HEK293 (cell line): ENCODE results near the gene EDA.

Experiments
- CTCF ChIA-PET: fragments of 350-600 bp; formaldehyde crosslinking; extraction: SDS; loops from one replicate; lab custom pipeline; 2021; ENCODE audit warnings: antibody characterized with exemption; lab: Yijun Ruan, JAX
- POLR2A ChIA-PET: fragments of 300-600 bp; formaldehyde crosslinking; extraction: SDS; loops from one replicate; lab custom pipeline; 2020; ENCODE audit warnings: antibody characterized with exemption, inconsistent platforms; lab: Yijun Ruan, JAX
- H3K27ac ChIP-seq: fragments of 200-500 bp; sonication (Bioruptor generic); 2 replicates; pipeline ENCODE4 v1.5.1; 2014; ENCODE audit warnings: low read depth, low read length, control low read depth, inconsistent platforms; ENCODE audit errors: extremely low read depth
- H3K36me3 ChIP-seq, 2 experiments: fragments of 200-500 bp in 1 of 2; sonication (Bioruptor generic) in 1 of 2; 1 replicate in 1 of 2; 2 replicates in 1 of 2; pipeline ENCODE4 v1.5.1; 2014 to 2017; ENCODE audit warnings: inconsistent platforms in 2 of 2, low read length in 2 of 2; ENCODE audit not compliant: control insufficient read depth in 2 of 2, insufficient read depth in 1 of 2
- H3K4me1 ChIP-seq: fragments of 200-500 bp; sonication (Bioruptor generic); 2 replicates; pipeline ENCODE4 v1.5.1; 2014; ENCODE audit warnings: mild to moderate bottlenecking, low read length, inconsistent platforms; ENCODE audit not compliant: control insufficient read depth, insufficient read depth
- H3K4me3 ChIP-seq: 2 replicates; pipeline ENCODE4 v1.5.1; 2011; ENCODE audit warnings: low read depth, mild to moderate bottlenecking, control low read depth, low read length, moderate library complexity
- H3K9me3 ChIP-seq: fragments of 200-500 bp; sonication (Bioruptor generic); 2 replicates; pipeline ENCODE4 v1.5.1; 2014; ENCODE audit warnings: low read depth, low read length, inconsistent platforms; ENCODE audit not compliant: control insufficient read depth, insufficient read depth
- BCL11B ChIP-seq: fragments of 450-650 bp; formaldehyde crosslinking; IDR thresholded peaks from 2 replicates; pipeline ENCODE4 v1.5.1; 2016; ENCODE audit warnings: low read depth, missing biosample characterization, missing genetic modification characterization
- IKZF3 ChIP-seq: fragments of 450-650 bp; IDR thresholded peaks from 2 replicates; pipeline ENCODE4 v1.5.0; 2018; ENCODE audit warnings: missing biosample characterization, mild to moderate bottlenecking, missing genetic modification characterization, moderate library complexity
- KLF10 ChIP-seq: fragments of 450-650 bp; IDR thresholded peaks from 2 replicates; pipeline ENCODE4 v1.5.1; 2018; ENCODE audit warnings: missing biosample characterization, mild to moderate bottlenecking, missing genetic modification characterization
- KLF7 ChIP-seq: fragments of 450-650 bp; formaldehyde crosslinking; IDR thresholded peaks from 2 replicates; pipeline ENCODE4 v1.5.1; 2016; ENCODE audit warnings: missing biosample characterization, missing genetic modification characterization, borderline replicate concordance
- MYNN ChIP-seq: fragments of 450-650 bp; formaldehyde crosslinking; IDR thresholded peaks from 2 replicates; pipeline ENCODE4 v1.5.1; 2016; ENCODE audit warnings: missing biosample characterization, missing genetic modification characterization, borderline replicate concordance
- OSR2 ChIP-seq: fragments of 450-650 bp; formaldehyde crosslinking; IDR thresholded peaks from 2 replicates; pipeline ENCODE4 v1.5.1; 2016; ENCODE audit warnings: missing biosample characterization, missing genetic modification characterization
- PRDM1 ChIP-seq: fragments of 450-650 bp; formaldehyde crosslinking; IDR thresholded peaks from 2 replicates; pipeline ENCODE4; 2016; ENCODE audit warnings: missing biosample characterization, missing genetic modification characterization
- SP3 ChIP-seq: fragments of 450-650 bp; formaldehyde crosslinking; IDR thresholded peaks from 2 replicates; pipeline ENCODE4 v1.5.1; 2016; ENCODE audit warnings: missing biosample characterization, missing genetic modification characterization
- TRIM28 ChIP-seq: IDR thresholded peaks from 2 replicates; pipeline ENCODE4 v1.6.1; 2011; ENCODE audit warnings: low read length, control low read depth, borderline replicate concordance
- ZNF311 ChIP-seq: fragments of 450-650 bp; formaldehyde crosslinking; IDR thresholded peaks from 2 replicates; pipeline ENCODE4 v1.5.1; 2017; ENCODE audit warnings: missing biosample characterization, missing genetic modification characterization, borderline replicate concordance
- ZNF324 ChIP-seq: fragments of 450-650 bp; formaldehyde crosslinking; IDR thresholded peaks from 2 replicates; pipeline ENCODE4 v1.5.1; 2016; ENCODE audit warnings: missing biosample characterization, missing genetic modification characterization
- ZNF335 ChIP-seq: fragments of 450-650 bp; formaldehyde crosslinking; conservative IDR thresholded peaks from 2 replicates; pipeline ENCODE4 v1.5.1; 2016; ENCODE audit warnings: missing biosample characterization, missing genetic modification characterization
- ZNF37A ChIP-seq: fragments of 450-650 bp; IDR thresholded peaks from 2 replicates; pipeline ENCODE4 v1.5.1; 2018; ENCODE audit warnings: missing biosample characterization, missing genetic modification characterization
- ZNF510 ChIP-seq: fragments of 450-650 bp; formaldehyde crosslinking; IDR thresholded peaks from 2 replicates; pipeline ENCODE4 v1.5.1; 2018; ENCODE audit warnings: mild to moderate bottlenecking, missing genetic modification characterization, missing biosample characterization; ENCODE audit not compliant: insufficient replicate concordance
- ZNF529 ChIP-seq: fragments of 450-650 bp; formaldehyde crosslinking; IDR thresholded peaks from 2 replicates; pipeline ENCODE4 v1.5.1; 2017; ENCODE audit warnings: missing genetic modification characterization, missing biosample characterization; ENCODE audit not compliant: insufficient replicate concordance
- ZNF560 ChIP-seq: fragments of 450-650 bp; formaldehyde crosslinking; IDR thresholded peaks from 2 replicates; pipeline ENCODE4 v1.5.1; 2017; ENCODE audit warnings: missing biosample characterization, missing genetic modification characterization, borderline replicate concordance
- ZNF596 ChIP-seq: fragments of 450-650 bp; IDR thresholded peaks from 2 replicates; pipeline ENCODE4 v1.5.0; 2018; ENCODE audit warnings: missing biosample characterization, mild to moderate bottlenecking, missing genetic modification characterization, moderate library complexity
- ZNF626 ChIP-seq: fragments of 450-650 bp; sonication (Bioruptor Pico); formaldehyde crosslinking; IDR thresholded peaks from 2 replicates; pipeline ENCODE4 v1.5.1; 2018; ENCODE audit warnings: missing biosample characterization, missing genetic modification characterization, inconsistent platforms
- ZNF76 ChIP-seq: fragments of 450-650 bp; formaldehyde crosslinking; IDR thresholded peaks from 2 replicates; pipeline ENCODE4; 2016; ENCODE audit warnings: low read depth, missing biosample characterization, missing genetic modification characterization, borderline replicate concordance
- ZNF776 ChIP-seq: fragments of 450-650 bp; formaldehyde crosslinking; IDR thresholded peaks from 2 replicates; pipeline ENCODE4 v1.5.0; 2017; ENCODE audit warnings: missing biosample characterization, missing genetic modification characterization, borderline replicate concordance
- TF ChIP-seq, protein P1 (sequence below): fragments of 450-650 bp; formaldehyde crosslinking; IDR thresholded peaks from 2 replicates; pipeline ENCODE4 v1.5.1; 2016; ENCODE audit warnings: missing biosample characterization, missing genetic modification characterization
- TF ChIP-seq, protein P2 (sequence below): fragments of 450-650 bp; formaldehyde crosslinking; IDR thresholded peaks from 2 replicates; pipeline ENCODE4 v1.5.1; 2016; ENCODE audit warnings: missing biosample characterization, missing genetic modification characterization
- TF ChIP-seq, protein P3 (sequence below): fragments of 450-650 bp; formaldehyde crosslinking; IDR thresholded peaks from 2 replicates; pipeline ENCODE4; 2016; ENCODE audit warnings: missing biosample characterization, missing genetic modification characterization
- TF ChIP-seq, protein P4 (sequence below): fragments of 450-650 bp; IDR thresholded peaks from 2 replicates; pipeline ENCODE4 v1.5.1; 2018; ENCODE audit warnings: missing biosample characterization, missing genetic modification characterization
- TF ChIP-seq, protein P5 (sequence below): fragments of 450-650 bp; formaldehyde crosslinking; IDR thresholded peaks from 2 replicates; pipeline ENCODE4 v1.5.1; 2016; ENCODE audit warnings: missing biosample characterization, missing genetic modification characterization, low read depth
- TF ChIP-seq, protein P6 (sequence below): IDR thresholded peaks from 2 replicates; pipeline ENCODE4 v1.6.1; 2011; ENCODE audit warnings: mild to moderate bottlenecking, low read depth, low read length, borderline replicate concordance

The EDA gene

DNA sequence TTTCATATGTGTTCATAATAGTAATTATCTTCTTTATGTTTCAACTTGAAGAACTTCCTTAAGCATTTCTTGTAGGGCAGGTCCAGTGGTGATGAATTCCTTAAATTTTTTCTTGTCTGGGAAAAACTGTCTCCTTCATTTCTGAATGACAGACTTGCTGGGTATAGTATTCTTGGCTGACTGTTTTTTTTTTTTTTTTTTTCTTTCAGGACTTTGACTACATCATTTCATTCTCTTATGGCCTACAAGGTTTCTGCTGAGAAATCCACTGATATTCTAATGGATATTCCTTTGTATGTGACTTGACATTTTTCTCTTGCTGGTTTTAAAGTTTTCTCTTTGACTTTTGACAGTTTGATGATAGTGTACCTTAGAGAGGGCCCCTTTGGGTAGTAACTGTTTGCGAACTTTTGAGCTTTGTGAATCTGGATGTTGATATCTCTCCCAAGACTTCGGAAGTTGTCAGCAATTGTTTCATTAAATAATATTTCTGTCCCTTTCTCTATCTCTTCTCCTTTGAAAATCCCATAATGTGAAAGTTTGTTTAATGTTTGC, 54.2 kb downstream of the EDA start (continued):
- TF ChIP-seq, protein P1, sequence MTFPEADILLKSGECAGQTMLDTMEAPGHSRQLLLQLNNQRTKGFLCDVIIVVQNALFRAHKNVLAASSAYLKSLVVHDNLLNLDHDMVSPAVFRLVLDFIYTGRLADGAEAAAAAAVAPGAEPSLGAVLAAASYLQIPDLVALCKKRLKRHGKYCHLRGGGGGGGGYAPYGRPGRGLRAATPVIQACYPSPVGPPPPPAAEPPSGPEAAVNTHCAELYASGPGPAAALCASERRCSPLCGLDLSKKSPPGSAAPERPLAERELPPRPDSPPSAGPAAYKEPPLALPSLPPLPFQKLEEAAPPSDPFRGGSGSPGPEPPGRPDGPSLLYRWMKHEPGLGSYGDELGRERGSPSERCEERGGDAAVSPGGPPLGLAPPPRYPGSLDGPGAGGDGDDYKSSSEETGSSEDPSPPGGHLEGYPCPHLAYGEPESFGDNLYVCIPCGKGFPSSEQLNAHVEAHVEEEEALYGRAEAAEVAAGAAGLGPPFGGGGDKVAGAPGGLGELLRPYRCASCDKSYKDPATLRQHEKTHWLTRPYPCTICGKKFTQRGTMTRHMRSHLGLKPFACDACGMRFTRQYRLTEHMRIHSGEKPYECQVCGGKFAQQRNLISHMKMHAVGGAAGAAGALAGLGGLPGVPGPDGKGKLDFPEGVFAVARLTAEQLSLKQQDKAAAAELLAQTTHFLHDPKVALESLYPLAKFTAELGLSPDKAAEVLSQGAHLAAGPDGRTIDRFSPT: no peak
- TF ChIP-seq PRDM1 (tag by site-specific recombination) (no peak), SP3 (no peak), ZNF335 (no peak), ZNF510 (tag by site-specific recombination) (peak; percentile 28), ZNF776 (tag by site-specific recombination) (no peak), IKZF3 (tag by site-specific recombination) (no peak), MYNN (tag by site-specific recombination) (no peak), ZNF324 (tag by site-specific recombination) (no peak), ZNF37A (no peak), BCL11B (tag by site-specific recombination) (no peak), OSR2 (tag by site-specific recombination) (no peak), ZNF560 (tag by site-specific recombination) (no peak), ZNF76 (tag by site-specific recombination) (no peak), TRIM28 (peak; percentile 93), ZNF311 (tag by site-specific recombination) (no peak), ZNF529 (tag by site-specific recombination) (peak; percentile 18)
- TF ChIP-seq, protein P2, sequence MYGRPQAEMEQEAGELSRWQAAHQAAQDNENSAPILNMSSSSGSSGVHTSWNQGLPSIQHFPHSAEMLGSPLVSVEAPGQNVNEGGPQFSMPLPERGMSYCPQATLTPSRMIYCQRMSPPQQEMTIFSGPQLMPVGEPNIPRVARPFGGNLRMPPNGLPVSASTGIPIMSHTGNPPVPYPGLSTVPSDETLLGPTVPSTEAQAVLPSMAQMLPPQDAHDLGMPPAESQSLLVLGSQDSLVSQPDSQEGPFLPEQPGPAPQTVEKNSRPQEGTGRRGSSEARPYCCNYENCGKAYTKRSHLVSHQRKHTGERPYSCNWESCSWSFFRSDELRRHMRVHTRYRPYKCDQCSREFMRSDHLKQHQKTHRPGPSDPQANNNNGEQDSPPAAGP (tag by site-specific recombination): no peak
- TF ChIP-seq, protein P3, sequence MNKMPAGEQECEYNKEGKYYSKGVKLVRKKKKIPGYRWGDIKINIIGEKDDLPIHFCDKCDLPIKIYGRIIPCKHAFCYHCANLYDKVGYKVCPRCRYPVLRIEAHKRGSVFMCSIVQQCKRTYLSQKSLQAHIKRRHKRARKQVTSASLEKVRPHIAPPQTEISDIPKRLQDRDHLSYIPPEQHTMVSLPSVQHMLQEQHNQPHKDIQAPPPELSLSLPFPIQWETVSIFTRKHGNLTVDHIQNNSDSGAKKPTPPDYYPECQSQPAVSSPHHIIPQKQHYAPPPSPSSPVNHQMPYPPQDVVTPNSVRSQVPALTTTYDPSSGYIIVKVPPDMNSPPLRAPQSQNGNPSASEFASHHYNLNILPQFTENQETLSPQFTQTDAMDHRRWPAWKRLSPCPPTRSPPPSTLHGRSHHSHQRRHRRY (tag by site-specific recombination): no peak
- TF ChIP-seq, protein P4, sequence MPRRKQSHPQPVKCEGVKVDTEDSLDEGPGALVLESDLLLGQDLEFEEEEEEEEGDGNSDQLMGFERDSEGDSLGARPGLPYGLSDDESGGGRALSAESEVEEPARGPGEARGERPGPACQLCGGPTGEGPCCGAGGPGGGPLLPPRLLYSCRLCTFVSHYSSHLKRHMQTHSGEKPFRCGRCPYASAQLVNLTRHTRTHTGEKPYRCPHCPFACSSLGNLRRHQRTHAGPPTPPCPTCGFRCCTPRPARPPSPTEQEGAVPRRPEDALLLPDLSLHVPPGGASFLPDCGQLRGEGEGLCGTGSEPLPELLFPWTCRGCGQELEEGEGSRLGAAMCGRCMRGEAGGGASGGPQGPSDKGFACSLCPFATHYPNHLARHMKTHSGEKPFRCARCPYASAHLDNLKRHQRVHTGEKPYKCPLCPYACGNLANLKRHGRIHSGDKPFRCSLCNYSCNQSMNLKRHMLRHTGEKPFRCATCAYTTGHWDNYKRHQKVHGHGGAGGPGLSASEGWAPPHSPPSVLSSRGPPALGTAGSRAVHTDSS (tag by site-specific recombination): no peak

DNA sequence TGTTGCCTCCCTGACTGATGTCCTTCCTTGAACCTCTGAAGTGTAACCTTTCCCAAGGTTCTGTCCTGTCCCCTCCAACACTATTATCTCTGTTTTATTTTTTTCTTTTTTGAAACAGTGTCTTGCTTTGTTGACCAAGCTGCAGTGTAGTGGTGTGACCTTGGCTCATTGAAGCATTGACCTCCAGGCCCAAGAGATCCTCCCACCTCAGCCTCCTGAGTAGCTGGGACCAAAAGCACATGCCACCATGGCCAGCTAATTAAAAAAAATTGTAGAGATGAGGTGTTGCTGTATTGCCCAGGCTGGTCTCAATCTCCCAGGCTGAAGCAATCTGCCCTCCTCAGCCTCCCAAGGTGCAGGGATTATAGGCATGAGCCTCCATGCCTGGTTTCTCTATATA, 59.0 kb downstream of the EDA start:
- Histone ChIP-seq H3K4me3 (no peak overlapping the region), H3K4me1 (no peaks in the 10 kb centered on the region), H3K36me3 (no peaks in the 10 kb centered on the region), H3K27ac (no peak overlapping the region), H3K9me3 (no peaks in the 10 kb centered on the region; the same call in 1 of the 2 replicates)
- POLR2A ChIA-PET: no interaction called here
- TF ChIP-seq, protein P5, sequence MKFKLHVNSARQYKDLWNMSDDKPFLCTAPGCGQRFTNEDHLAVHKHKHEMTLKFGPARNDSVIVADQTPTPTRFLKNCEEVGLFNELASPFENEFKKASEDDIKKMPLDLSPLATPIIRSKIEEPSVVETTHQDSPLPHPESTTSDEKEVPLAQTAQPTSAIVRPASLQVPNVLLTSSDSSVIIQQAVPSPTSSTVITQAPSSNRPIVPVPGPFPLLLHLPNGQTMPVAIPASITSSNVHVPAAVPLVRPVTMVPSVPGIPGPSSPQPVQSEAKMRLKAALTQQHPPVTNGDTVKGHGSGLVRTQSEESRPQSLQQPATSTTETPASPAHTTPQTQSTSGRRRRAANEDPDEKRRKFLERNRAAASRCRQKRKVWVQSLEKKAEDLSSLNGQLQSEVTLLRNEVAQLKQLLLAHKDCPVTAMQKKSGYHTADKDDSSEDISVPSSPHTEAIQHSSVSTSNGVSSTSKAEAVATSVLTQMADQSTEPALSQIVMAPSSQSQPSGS (tag by site-specific recombination): no peak
- TF ChIP-seq, protein P6, sequence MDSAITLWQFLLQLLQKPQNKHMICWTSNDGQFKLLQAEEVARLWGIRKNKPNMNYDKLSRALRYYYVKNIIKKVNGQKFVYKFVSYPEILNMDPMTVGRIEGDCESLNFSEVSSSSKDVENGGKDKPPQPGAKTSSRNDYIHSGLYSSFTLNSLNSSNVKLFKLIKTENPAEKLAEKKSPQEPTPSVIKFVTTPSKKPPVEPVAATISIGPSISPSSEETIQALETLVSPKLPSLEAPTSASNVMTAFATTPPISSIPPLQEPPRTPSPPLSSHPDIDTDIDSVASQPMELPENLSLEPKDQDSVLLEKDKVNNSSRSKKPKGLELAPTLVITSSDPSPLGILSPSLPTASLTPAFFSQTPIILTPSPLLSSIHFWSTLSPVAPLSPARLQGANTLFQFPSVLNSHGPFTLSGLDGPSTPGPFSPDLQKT: no peak
- TF ChIP-seq ZNF596 (tag by site-specific recombination) (no peak), KLF10 (tag by site-specific recombination) (no peak), ZNF626 (tag by site-specific recombination) (no peak), KLF7 (tag by site-specific recombination) (no peak)
- CTCF ChIA-PET: interaction anchor here (0.6 kb wide), 1 partner anchor 14 kb away, joined by 3 read pairs; no protein-coding TSS in a partner anchor
